Cardiac muscle cell (in vitro differentiated cells and primary cell): Measurements from ENCODE around the gene KLHDC4. TPM values are rescaled to one million over a fixed set of nuclear protein-coding genes. Genes with fewer than 3 reads are reported as not detected.

ENCODE experiments used
- DNase-seq, 2 donors: peaks; one replicate each; pipeline versions ENCODE4 v3.0.0 to v3.0.0-alpha.2; 2010 to 2017; ENCODE audit warnings: low read depth in 1 of 2, low spot score in 1 of 2
- H3K27ac ChIP-seq: fragments of 200-600 bp; sonication (generic); 2 replicates; pipeline ENCODE4 v1.5.1; 2016
- H3K27me3 ChIP-seq: fragments of 200-600 bp; sonication (generic); 2 replicates; pipeline ENCODE4 v1.6.0; 2016; ENCODE audit warnings: control low read depth
- H3K36me3 ChIP-seq: fragments of 200-600 bp; sonication (generic); 2 replicates; pipeline ENCODE4 v1.5.1; 2016; ENCODE audit warnings: control low read depth
- H3K4me1 ChIP-seq: fragments of 200-600 bp; sonication (generic); 2 replicates; pipeline ENCODE4 v1.8.1; 2017; ENCODE audit warnings: low read depth, mild to moderate bottlenecking, mixed run types
- H3K4me3 ChIP-seq: fragments of 200-600 bp; sonication (generic); 2 replicates; pipeline ENCODE4 v1.5.1; 2016; ENCODE audit warnings: mild to moderate bottlenecking
- H3K9me3 ChIP-seq: fragments of 200-600 bp; sonication (generic); 2 replicates; pipeline ENCODE4 v1.5.1; 2017; ENCODE audit warnings: low read depth, mild to moderate bottlenecking, control low read depth
- CTCF ChIP-seq: IDR thresholded peaks from 2 replicates; pipeline ENCODE4 v1.5.1; 2012; ENCODE audit warnings: low read depth, mild to moderate bottlenecking, low read length
- polyA plus RNA-seq: library from polyadenylated mRNA; unstranded; fragments of >200 nt; fragmentation: Nextera tagmentation; extraction: Ambion mirVana; gene quantifications from 2 replicates; pipeline ENCODE4 v1.2.1, GENCODE V29; 2016
- total RNA-seq: library from RNA; depleted of rRNA; stranded (reverse); fragments of >200 nt; gene quantifications from 2 replicates; pipeline ENCODE4 v1.2.3, GENCODE V29; 2016

KLHDC4 gene
- total and polyA plus RNA-seq, 2 experiments from 2014 or later: 13.7 to 18.0 TPM

GRCh38 chr16:87754535-87754934 lies 11.3 kb downstream of the KLHDC4 start:
- H3K27ac ChIP-seq: no peak overlapping the region
- H3K9me3 ChIP-seq: no peaks in the 10 kb centered on the region
- no peak for DNase-seq
- H3K36me3 ChIP-seq: peaks cover 23% of the 10 kb centered on the region
- H3K4me3 ChIP-seq: no peak overlapping the region
- H3K27me3 ChIP-seq: no peaks in the 10 kb centered on the region
- no peak for TF ChIP-seq CTCF
- H3K4me1 ChIP-seq: no peaks in the 10 kb centered on the region

- H3K4me1 ChIP-seq: no peaks in the 10 kb centered on the region
- no peak overlapping the region for H3K27ac ChIP-seq
- no peak for TF ChIP-seq CTCF
- H3K4me3 ChIP-seq: no peak overlapping the region
- peaks cover 20% of the 10 kb centered on the region for H3K36me3 ChIP-seq
- DNase-seq: no peak
- no peaks in the 10 kb centered on the region for H3K27me3 ChIP-seq
- no peaks in the 10 kb centered on the region for H3K9me3 ChIP-seq
Measured at GRCh38 chr16:87747626-87748414, 18.0 kb downstream of the KLHDC4 start.

GRCh38 chr16:87746178-87746577 lies 19.6 kb downstream of the KLHDC4 start:
- Histone ChIP-seq H3K4me3 (no peak overlapping the region), H3K9me3 (no peaks in the 10 kb centered on the region), H3K4me1 (no peaks in the 10 kb centered on the region), H3K27ac (no peak overlapping the region), H3K36me3 (peaks cover 20% of the 10 kb centered on the region), H3K27me3 (no peaks in the 10 kb centered on the region)
- TF ChIP-seq CTCF: no peak
- no peak for DNase-seq

GRCh38 chr16:87744750-87745514 lies 20.9 kb downstream of the KLHDC4 start:
- no peak for TF ChIP-seq CTCF
- no peak overlapping the region for H3K4me3 ChIP-seq
- peaks cover 17% of the 10 kb centered on the region for H3K36me3 ChIP-seq
- H3K9me3 ChIP-seq: no peaks in the 10 kb centered on the region
- no peak for DNase-seq
- no peaks in the 10 kb centered on the region for H3K4me1 ChIP-seq
- no peak overlapping the region for H3K27ac ChIP-seq
- no peaks in the 10 kb centered on the region for H3K27me3 ChIP-seq

- TF ChIP-seq CTCF: no peak
- H3K27me3 ChIP-seq: no peaks in the 10 kb centered on the region
- no peaks in the 10 kb centered on the region for H3K4me1 ChIP-seq
- H3K27ac ChIP-seq: no peak overlapping the region
- no peaks in the 10 kb centered on the region for H3K9me3 ChIP-seq
- DNase-seq: no peak
- peaks cover 7% of the 10 kb centered on the region for H3K36me3 ChIP-seq
- H3K4me3 ChIP-seq: no peak overlapping the region
Measured at GRCh38 chr16:87742781-87743490, 22.9 kb downstream of the KLHDC4 start.
